Embryonic facial prominence (tissue), 1 donor: ENCODE measurements around the gene BOD1L1.

Experiments
- DNase-seq: peaks from one replicate; pipeline ENCODE4 v3.0.0-alpha.2; 2016; ENCODE audit errors: extremely low spot score

Gene BOD1L1

DNA sequence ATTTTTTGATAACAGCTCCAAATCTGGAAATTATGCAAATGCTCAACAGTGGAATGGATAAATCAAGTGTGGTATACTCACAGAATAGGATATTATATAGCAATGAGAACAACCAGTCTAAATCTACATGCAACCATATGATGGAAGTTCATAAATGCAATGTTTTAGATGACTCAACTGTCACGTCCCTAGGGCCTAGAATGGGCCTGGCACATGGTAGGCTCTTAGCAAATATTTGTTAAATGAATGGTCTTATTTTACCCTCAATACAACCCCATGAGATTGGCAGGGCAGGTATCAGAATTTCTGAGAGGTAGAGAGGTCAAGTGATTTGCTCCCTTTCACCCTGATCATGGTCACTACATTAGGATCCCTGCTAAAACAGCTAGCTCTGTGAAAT lies 68.6 kb downstream of the BOD1L1 start:
- no peak for DNase-seq

DNA sequence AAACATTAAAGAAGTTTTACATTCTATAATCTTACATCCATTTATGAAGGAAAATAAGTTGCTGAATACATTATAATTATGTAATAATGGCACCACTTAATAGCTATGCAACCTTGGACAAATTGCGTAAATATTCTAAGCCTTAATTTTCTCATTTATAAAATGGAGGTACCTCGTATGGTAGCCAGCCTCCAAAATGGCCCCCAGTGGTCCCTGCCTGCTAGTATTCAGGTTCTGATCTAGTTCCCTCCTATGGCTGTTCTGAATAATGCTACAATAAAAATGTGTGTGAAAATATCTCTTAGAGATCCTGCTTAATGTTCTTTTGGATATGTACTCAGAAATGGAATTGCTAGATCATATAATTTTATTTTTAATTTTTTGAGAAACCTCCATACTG lies 72.2 kb downstream of the BOD1L1 start:
- no peak for DNase-seq

DNA sequence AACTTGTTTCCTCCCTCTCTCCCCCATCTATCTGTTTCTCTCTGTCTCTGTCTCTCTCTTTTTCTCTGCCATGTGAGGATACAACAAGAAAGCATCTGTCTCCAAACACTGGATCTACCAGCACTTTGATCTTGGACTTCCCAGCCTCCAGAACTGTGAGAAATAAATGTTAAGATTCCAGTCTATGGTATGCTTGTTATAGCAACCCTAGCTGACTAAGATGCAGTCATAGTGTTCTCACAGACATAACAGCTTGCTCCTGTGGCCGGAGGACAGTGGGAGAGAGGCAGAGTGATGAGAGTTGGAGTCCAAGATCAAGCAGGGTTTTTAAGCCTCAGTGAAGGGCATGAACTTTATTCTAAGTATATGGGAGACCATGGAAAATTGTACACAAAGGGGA lies 74.4 kb downstream of the BOD1L1 start:
- DNase-seq = no peak

DNA sequence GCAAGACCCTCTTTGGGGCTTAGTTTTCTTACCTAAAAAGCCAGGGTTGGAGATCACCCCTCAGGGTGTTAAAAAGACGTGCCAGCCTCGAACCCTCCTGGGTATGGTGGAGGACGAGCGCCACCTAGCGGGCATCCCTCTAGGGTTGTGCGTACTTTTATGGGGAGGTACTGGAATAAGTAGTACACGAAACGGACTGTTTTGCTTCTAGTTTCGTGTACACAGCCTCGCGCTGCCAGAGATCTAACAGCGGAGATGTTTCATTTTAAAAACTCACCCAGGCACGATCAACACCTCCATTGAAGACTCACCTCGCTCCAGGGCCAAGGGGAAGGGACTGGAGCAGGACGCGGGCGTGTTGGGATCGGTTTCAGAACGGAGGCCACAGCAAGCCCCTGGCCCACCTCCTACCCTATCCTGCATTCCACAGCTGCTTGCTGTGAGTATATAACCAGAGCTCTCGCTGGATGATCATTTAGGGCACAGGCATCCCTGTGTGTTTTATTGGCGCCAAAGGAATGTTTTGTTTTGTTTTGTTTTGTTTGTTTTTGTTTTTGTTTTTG lies 78.5 kb downstream of the BOD1L1 start:
- peak; percentile 70 for DNase-seq

DNA sequence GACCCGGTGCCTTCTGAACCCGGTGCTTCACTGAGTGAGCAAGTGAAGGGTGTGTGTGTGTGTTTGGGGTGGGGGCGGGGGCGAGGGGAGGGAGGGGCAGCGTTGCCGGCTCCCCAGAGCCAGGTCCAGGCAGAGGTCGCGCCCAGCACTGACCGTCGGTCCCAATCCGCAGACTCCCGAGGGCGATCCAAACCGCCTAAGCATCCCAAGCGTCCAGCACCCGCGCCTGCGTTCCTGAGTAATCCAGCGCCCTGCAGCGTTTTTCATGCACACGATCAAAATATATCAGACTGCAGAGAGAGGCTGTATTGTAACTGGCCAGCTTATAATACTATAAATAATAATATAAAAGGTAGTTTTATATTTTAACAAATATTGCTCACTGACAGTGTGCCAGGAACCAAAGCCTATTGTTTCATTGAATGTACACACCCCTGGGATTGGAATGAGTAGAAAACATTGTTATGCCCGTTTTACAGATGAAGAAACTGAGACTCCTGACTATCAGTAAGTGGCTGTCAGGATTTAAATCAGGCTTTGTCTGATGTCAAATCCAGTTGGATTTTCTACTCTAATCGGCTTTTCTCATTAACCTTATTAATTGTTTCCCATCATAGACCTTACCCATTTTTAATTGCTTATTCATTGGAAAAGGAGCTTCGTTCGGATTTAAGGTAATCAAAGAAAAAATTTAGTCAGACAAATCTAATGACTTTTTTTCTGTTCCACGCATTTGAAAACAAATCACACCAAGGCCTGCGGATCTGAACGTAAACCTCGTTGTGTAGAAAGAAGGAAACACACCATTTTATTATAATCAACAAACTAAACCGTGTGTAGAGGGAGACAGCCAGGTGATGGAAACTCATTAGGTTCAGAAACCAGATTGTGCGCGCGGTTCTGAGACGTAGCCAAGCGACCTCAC lies 79.2 kb downstream of the BOD1L1 start:
- no peak for DNase-seq

DNA sequence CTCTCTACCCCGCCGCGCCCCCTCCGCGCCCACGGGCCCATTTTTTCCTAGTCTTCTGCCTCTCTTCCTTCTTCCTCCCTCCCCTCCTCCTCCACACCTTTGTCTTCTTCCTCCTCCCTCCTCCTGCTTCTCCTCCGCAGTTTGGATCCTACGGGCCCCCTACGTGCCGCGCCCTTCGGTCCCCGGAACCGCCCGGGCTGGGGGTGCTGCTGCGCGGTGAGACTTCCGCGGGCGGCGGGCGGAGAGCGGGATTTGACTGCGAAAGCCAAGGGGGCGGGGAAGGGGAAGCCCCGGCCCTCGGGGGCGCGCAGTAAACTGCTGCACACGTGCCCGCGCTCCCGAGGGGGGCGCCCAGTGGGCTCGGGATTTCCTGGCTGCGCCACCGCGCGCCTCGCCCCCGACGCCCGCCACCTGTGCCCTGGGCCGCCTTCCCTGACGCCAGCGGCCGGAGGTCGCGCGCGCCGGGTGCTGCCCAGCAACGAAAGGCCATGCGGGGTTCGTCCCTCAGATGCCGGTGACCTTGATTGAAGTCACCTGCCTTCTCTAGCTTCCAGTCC lies 80.0 kb downstream of the BOD1L1 start:
- DNase-seq = no peak

DNA sequence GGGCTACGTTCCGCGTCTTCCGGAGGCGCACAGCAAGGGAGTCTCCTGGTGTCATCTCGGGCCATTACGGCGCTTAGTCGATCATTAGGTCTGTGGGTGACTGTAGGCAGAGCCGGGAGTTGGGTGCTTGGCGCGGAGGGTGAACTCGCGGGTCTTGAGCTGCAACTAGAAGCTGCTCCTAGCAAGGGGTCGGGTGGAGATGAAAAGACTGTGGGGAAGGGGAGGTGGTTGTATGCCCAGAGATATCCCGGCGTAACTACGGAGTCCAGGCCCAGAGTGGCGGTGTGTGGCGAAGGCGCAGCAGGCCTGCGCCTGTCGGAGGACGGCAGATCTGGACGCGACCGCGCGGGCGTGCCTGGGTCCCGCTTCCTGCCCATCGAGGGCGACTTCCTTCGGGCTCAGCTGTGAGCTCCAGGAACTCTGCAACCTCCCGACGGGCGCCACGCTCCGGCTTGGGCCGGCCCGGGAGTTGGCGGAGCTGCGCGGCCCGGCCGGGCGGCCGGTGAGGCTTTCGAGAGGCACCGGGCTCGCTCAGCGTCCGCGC lies 80.5 kb downstream of the BOD1L1 start:
- no peak for DNase-seq

DNA sequence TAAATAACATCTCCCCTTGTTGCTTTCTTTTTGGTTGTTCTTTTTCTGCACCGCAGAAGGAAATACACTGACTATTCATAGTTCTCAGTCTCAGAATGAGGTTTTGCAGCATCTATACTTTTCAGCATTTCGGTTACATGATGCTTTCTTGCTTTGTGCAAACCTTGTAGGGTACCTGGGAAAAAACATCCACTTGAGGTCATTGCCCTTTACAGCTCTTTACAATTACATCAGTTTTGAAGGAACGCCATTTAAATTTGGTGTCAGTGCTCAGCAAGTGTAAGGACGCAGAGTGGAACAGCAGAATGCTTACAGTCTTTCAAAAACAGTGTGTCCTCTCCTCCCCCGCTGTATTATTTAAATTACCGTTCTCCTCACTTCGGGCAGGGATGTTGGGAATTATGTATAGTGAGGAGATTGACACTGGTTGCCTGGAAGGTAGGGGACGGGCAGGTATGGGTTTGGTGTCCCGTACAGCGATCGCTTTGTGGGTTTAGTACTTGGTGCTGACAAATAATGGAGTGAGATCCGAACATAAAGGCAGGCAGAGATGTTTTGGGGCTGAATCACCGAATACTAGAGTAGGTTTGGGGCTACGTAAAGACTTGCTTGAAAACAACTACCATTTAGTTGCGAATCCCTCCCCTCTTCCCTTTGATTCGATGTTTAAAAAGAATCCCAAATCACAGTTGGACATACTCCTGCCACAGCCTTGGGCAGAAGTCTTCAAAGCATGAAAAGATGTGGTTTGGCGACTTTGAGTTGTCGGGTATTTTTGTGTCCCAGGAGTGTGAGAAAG lies 81.2 kb downstream of the BOD1L1 start:
- DNase-seq = no peak

DNA sequence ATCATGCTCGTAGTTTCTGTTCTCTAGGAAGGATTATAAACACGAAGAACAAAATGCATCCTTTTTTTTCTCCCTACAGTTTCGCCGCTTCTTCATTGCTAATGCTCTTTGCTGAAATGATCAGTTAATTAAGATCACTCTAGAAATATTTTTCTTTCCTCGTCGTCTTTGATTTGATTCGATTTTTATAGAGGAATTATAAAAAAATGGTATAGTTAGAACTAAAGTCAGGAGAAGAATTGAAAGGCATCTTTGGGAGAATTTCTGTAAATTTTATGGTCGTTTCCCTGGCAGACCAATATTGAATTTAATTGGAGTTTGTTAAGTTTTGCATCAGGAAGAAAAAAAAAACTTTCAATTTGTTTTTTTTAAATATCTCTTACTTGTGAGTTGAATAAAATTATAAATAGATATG lies 82.1 kb downstream of the BOD1L1 start:
- no peak for DNase-seq

DNA sequence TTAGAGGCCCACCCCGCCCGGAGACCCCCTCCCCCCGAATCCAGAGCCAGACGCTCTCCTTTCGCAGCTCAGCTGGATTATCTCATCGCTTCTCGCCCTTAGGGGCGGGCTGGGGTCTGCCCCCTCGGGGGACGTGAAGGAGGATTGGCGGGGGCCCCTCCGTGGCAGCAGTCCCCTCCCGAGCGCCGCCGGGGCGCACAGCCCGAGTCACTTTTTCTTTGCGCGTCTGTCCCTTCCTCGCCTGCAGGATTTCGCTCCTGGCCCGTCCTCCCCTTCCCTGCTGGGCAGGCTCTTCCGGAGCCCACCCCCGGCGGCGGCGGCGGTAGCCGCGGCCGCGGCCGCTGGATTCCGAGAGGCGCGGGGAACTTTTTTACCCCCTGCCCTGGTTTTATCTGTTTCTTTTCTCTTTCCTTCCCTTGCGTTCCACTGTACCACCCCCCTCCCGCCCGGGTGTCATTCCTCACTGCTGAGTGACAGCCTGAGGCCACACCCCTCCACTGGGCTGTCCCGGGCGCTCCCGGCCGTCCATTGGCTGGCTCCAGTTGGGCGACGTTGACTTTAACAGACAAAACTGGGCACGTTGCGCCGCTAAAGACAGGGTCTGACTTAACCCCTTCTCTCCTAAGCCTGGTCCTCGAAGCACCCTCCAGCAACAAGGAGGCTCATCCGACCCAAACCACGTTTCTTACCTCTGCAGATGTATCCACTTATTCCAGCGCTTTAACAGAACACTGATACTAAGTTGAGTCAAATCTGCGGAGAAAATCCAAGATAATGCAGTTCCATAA lies 82.7 kb downstream of the BOD1L1 start:
- DNase-seq = no peak

DNA sequence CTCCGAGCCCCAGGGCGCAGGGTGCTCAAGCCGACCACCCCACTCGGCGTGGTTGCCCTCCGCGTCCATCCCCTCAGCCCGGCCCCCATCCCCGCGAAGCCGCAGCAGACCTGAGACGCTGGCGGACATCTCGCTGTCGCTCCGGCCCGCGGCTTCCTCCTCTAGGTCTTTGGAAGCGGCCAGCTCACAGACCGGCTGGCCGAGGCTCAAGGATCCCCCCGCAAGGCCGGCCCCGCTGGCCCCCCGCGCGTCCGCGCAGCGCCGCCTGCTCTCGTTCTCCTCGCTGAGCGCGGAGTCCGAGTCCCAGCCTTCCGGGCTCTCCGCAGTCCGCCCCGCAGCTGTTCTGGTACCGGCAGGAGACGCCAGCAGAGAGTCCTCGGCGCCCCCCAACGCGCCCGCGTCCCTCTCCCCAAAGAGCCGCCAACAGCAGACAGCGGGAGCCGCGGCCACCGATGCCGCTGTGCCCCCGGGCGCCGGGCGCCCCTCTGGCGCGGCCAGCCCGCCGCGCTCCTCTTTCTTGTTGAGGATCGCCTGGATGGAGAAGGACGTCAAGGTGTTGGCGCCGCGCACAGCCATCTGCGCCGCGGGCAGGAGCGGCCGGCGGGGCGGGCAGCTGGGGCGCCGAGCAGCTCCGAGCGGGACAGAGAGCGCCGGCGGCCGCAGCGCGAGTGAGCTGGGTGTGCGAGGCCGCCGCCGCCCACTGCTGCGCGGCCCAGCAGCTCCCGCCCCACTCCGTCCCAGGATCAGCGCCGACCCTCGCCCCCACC lies 83.5 kb downstream of the BOD1L1 start, which contains the start of gene NKX3-2:
Gene NKX3-2, minus strand, starts transcription at position 670 of the 767 bp plus-strand sequence. Its CDS starts 94 bp downstream, at position 576.
- no peak for DNase-seq

DNA sequence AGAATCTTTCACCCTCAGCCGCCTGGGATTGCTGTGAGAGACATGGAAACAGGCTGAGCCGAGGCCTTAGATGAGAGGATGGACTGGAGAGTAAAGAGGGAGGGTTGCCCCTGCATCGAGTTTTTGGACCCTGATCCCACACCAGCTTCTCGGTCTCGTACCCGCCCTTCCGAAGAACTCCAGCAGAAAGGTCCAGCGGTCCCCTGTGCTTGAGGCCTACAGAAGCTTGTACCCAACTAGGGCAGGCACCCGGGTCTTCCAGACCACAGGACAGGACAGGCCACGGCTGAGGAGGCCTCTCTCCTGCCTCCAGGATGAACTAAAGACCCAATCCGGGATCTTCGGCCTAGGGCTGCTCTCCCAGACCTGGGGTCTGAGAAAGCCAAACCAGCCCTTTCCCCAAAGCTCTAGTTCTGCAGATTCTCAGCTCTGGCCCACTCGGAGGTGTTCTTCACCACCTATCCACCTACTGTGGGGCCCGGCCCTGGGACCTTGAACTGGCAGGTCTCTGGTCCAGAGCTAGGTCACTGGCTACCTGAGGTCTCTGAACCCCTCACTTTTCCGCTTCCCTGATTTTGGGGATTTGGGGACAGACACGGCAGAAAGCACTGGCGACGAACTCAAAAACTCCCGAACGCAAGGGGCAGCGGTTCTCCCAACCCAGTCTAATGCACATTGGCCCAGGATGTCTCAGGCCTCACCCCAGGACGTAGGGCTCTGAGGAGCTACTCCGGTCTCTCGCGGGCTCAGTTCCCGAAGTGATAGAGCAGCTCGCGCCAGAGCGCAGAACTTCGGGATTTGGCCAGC lies 84.3 kb downstream of the BOD1L1 start:
- no peak for DNase-seq

DNA sequence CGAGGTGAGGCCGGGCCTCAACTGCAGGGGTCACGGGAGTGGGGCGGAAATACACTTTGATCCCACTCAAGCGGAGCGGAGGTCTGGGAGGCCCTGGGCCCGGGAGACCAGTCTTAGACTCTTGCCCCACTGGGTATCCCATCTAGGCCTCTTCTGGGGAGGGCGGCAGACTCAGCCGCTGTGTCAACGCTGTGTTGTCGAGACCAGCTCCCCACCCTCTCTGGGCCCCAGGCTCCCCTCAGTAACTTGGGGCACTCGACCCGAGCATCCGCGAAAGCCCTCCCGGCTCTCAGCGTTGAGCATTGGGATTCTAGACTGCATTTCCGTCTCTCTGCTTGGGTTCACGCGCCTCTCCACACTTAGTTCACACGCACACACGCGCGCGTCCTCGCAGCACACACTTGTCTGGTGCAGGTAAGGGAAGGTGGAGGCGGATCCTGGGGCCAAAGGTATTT lies 84.9 kb downstream of the BOD1L1 start:
- no peak for DNase-seq

DNA sequence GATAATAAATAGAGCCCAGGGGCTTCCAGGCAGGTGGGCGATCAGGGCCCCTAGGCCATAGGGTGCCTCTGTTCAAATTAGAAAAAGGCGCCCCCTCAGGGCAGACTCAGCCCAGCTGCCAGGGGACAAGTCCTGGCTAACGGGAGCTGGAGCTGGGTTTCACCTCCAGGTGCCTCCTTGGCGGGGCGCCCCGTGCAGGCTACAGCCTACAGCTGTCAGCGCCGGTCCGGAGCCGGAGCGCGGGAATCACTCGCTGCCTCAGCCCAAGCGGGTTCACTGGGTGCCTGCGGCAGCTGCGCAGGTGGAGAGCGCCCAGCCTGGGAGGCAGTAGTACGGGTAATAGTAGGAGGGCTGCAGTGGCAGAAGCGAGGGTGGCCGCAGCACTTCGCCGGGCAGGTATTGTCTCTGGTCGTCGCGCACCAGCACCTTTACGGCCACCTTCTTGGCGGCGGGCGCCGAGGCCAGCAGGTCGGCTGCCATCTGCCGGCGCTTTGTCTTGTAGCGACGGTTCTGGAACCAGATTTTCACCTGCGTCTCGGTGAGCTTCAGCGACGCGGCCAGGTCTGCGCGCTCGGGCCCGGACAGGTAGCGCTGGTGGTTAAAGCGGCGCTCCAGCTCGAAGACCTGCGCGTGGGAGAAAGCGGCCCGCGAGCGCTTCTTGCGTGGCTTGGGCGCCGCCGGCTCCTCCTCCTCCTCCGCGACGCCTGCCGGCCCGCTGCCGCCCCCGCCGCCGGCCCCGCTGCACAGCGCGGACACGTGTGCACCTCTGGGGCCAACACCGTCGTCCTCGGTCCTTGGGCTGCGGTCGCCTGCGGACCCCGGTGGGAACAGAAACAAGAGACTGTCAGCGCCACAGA lies 85.6 kb downstream of the BOD1L1 start:
- no peak for DNase-seq

DNA sequence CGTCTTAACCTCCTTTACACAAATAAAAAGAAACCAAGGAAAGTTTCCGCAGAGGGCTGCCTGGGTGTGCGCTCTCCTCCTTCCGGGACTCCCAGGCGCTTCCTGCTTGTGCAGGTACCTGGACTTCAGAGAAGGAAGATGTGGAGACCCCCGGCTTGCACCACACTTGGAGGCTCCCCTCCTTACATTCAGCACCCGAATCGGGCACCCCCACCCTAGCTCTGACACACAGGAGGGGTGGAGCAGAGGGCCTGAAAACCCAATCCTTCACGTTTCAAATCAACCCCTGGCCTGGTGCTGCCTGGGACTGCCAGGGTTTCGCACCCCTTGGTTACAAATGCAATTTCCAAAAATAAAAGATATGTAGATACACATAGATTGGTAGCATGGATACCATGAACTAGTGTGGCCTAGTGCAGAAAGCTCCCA lies 86.3 kb downstream of the BOD1L1 start:
- no peak for DNase-seq

DNA sequence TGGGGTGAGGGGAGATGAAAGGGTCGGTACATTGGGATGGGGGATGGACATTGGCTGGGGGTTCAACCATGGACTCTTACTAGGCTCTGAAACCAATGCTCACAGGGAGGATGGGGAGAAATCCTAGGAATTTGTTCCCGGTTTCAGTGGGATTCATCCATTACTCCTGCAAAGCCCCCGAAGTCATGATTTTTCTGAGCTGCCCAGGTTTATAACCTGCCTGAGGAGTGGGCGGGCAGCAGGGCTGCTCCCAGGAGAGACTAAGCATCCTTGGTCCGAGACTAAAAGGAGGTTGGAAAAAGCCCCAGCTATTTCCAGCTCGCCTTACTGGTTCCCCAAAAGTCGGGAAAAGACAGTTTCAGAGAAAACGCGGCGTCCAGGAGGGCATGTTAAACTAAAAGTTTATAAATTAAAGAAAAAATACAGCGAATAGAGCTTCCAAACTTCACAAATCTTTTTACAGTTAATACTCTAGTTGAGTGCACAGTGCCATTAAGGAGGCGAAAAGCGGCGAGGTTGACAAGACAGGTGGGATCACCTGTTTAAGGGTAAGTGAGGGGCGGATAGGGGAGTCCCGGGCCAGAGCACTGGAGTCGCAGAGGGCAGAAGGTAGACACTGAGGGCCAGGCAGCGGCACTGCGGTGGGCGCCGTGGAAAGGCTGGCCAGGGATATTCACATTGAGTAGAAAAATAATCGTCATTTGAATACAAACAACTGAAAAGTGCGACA lies 86.9 kb downstream of the BOD1L1 start:
- no peak for DNase-seq

DNA sequence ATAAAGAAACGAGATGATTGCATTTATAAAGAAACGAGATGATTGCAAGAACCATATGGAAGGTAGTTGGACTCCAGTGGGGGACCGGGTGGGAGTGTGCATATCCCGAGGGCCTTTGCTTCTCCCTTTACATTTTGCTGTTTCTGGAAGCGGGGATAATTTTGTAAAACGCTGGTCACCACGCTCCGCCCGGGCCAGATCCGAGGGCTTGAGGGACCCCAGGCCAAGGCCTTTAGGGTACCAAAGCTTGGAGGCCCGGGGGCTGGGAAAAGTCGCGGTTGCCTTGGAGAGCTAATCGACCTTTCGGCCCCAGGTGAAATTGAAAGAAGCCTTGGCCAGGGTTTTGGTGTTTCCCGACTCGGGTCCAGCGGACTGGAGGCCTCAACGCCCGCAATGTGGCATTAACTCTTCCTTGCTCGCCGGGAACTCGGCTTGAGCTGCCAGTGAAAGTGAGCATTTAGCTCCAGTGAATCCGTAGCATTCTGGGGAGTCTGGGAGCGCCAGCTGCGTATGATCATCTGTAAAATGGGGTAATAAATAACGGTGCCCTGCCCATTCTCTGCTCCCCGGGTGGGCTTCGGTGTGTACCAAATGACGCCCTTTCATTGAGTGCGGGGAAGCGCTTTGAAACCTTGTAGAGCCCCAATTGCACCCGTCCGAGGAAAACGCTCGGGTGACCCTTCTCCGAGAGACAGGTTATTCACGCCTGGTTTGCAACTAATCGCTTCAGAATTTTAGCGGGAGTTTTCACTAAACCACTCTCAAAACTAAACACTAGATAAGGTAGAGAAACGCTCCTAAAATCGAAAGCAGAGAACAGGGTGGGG lies 87.7 kb downstream of the BOD1L1 start:
- no peak for DNase-seq
